ENCODE measurements around the gene CACNA1S.

CACNA1S gene

GRCh38 chr1:201025571-201026002 is 86.6 kb downstream of the CACNA1S start:
- DNase-seq, result peak; percentile 61
- H3K4me3 ChIP-seq (ENCODE audit: low read length), result no peak overlapping the region
- peaks cover 33% of the 10 kb centered on the region for H3F3A ChIP-seq (ENCODE audit: insufficient read depth, low read length)
- H3K9me2 ChIP-seq (replicated peaks; ENCODE audit: insufficient read depth, low read length), result no peaks in the 10 kb centered on the region
- no peaks in the 10 kb centered on the region for H3K9me3 ChIP-seq (replicated peaks; ENCODE audit: insufficient read depth, low read length)
- H3K9ac ChIP-seq (ENCODE audit: low read length), result no peak overlapping the region
- H3K4me2 ChIP-seq (ENCODE audit: low read depth, low read length), result peak overlapping the region; percentile 62
- peaks cover 26% of the 10 kb centered on the region for H3K79me2 ChIP-seq (ENCODE audit: low read length)
- no peaks in the 10 kb centered on the region for H4K20me1 ChIP-seq (ENCODE audit: insufficient read depth, low read length)
- TF ChIP-seq CTCF (IDR thresholded peaks at IDR 0.05; ENCODE audit: low read length) (peak; percentile 78), EZH2phosphoT487 (IDR thresholded peaks at IDR 0.05; ENCODE audit: low read length) (no peak), EZH2 (optimal IDR thresholded peaks at IDR 0.05; ENCODE audit: low read depth, low read length) (no peak)
- peaks cover 47% of the 10 kb centered on the region for H3K4me1 ChIP-seq (ENCODE audit: low read length)
- peak overlapping the region; percentile 48 for H2AFZ ChIP-seq (ENCODE audit: low read length)
- H3K27ac ChIP-seq (ENCODE audit: low read length), result no peak overlapping the region; the same call in 1 of the 2 replicates
- H3K27me3 ChIP-seq (replicated peaks; ENCODE audit: insufficient read depth, low read length), result no peaks in the 10 kb centered on the region
- no peaks in the 10 kb centered on the region for H3K36me3 ChIP-seq (replicated peaks; ENCODE audit: insufficient read depth, low read length)

- TF ChIP-seq EZH2 (optimal IDR thresholded peaks at IDR 0.05; ENCODE audit: low read depth, low read length), result no peak
- no peak for TF ChIP-seq EZH2phosphoT487 (IDR thresholded peaks at IDR 0.05; ENCODE audit: low read length)
- no peak for TF ChIP-seq CTCF (IDR thresholded peaks at IDR 0.05; ENCODE audit: low read length)
- no peak overlapping the region for H3K4me3 ChIP-seq (ENCODE audit: low read length)
- DNase-seq, result no peak
- H3K9me3 ChIP-seq (replicated peaks; ENCODE audit: insufficient read depth, low read length), result no peaks in the 10 kb centered on the region
- no peak overlapping the region for H3K27ac ChIP-seq (ENCODE audit: low read length)
- H3K27me3 ChIP-seq (replicated peaks; ENCODE audit: insufficient read depth, low read length), result no peaks in the 10 kb centered on the region
- no peaks in the 10 kb centered on the region for H4K20me1 ChIP-seq (ENCODE audit: insufficient read depth, low read length)
- peaks cover 30% of the 10 kb centered on the region for H3K79me2 ChIP-seq (ENCODE audit: low read length)
- H3K9ac ChIP-seq (ENCODE audit: low read length), result no peak overlapping the region
- H3F3A ChIP-seq (ENCODE audit: insufficient read depth, low read length), result peaks cover 42% of the 10 kb centered on the region
- H2AFZ ChIP-seq (ENCODE audit: low read length), result no peak overlapping the region
- peaks cover 56% of the 10 kb centered on the region for H3K4me1 ChIP-seq (ENCODE audit: low read length)
- no peaks in the 10 kb centered on the region for H3K9me2 ChIP-seq (replicated peaks; ENCODE audit: insufficient read depth, low read length)
- no peak overlapping the region for H3K4me2 ChIP-seq (ENCODE audit: low read depth, low read length)
- no peaks in the 10 kb centered on the region for H3K36me3 ChIP-seq (replicated peaks; ENCODE audit: insufficient read depth, low read length)
Observed at GRCh38 chr1:201024625-201024998, 87.6 kb downstream of the CACNA1S start.

- no peak overlapping the region; the same call in 1 of the 2 replicates for H2AFZ ChIP-seq (ENCODE audit: low read length)
- H3K4me2 ChIP-seq (ENCODE audit: low read depth, low read length), result peak overlapping the region; percentile 55
- H3K4me1 ChIP-seq (ENCODE audit: low read length), result peaks cover 60% of the 10 kb centered on the region
Observed at GRCh38 chr1:201023920-201024624, 88.2 kb downstream of the CACNA1S start.

More at GRCh38 chr1:201023920-201024624, 88.2 kb downstream of the CACNA1S start:
- Histone ChIP-seq H4K20me1 (ENCODE audit: insufficient read depth, low read length) (no peaks in the 10 kb centered on the region), H3K36me3 (replicated peaks; ENCODE audit: insufficient read depth, low read length) (no peaks in the 10 kb centered on the region), H3K4me3 (ENCODE audit: low read length) (peak overlapping the region; percentile 25; the same call in 1 of the 2 replicates), H3F3A (ENCODE audit: insufficient read depth, low read length) (peaks cover 46% of the 10 kb centered on the region), H3K9ac (ENCODE audit: low read length) (no peak overlapping the region), H3K9me2 (replicated peaks; ENCODE audit: insufficient read depth, low read length) (no peaks in the 10 kb centered on the region), H3K9me3 (replicated peaks; ENCODE audit: insufficient read depth, low read length) (no peaks in the 10 kb centered on the region), H3K27ac (ENCODE audit: low read length) (no peak overlapping the region), H3K27me3 (replicated peaks; ENCODE audit: insufficient read depth, low read length) (no peaks in the 10 kb centered on the region), H3K79me2 (ENCODE audit: low read length) (peaks cover 32% of the 10 kb centered on the region)
- DNase-seq, result no peak
- TF ChIP-seq EZH2phosphoT487 (IDR thresholded peaks at IDR 0.05; ENCODE audit: low read length) (no peak), EZH2 (optimal IDR thresholded peaks at IDR 0.05; ENCODE audit: low read depth, low read length) (no peak), CTCF (IDR thresholded peaks at IDR 0.05; ENCODE audit: low read length) (no peak)

Data from MM.1S (cell line).